ENCODE measurements around the gene PLXNA1.

Gene PLXNA1

GRCh38 chr3:126954141-126954842 is 28.6 kb upstream of the PLXNA1 start:
- no peak for DNase-seq

GRCh38 chr3:126955004-126955790 is 27.7 kb upstream of the PLXNA1 start:
- DNase-seq: no peak

DNA sequence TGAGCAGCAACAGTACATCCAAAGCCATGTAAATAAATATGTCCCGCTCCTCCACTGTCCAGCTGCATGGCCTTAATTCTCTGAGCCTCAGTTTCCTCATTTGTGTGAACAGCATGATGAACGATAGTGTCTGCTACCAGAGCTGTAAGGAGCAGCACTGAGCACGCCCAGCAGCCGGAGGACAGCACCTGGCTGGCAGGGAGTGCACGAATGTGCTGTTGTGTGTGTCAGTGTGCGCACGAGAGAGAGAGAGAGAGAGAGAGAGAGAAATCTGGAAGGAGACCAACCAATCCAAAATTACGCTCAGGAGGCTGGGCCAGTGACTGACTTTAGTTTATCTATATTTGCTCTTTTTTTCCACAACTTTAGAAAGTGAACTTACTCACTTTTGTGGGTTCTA is 26.6 kb upstream of the PLXNA1 start:
- no peak for DNase-seq

DNA sequence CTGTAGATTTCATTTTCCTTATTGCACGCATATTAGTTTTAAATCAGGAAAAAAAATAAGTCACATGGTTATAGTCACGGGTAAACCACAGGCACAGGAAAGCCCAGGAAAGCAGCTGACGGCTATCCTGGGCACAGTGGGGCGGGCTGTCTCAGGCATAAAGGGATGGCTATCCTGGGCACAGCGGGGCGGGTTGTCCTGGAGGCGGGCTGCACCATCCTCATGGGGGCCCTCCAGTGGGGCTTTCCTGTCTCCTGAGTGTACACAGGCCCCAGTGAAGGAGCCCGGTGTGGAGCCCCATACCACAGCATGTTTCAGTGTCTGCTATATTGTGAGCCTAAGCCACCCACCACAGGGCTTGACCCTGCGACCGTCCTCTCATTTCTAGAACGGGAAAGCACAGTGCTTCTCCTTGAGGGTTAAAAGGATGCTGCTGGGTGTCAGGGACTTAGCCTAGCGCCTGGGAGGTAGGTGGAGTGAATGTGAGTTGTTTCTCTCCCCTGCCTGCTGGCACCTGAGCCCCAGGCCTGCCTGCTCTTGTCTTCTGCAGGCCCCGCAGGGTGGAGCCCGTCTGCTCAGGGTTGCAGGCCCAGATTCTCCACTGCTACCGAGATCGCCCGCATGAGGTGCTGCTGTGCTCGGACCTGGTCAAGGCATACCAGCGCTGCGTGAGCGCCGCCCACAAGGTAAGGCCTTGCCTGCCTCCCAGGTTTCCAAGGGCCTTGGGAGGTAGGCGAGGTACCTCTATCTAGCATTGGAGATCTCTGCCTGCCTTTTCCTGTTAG is 25.9 kb upstream of the PLXNA1 start:
- DNase-seq: no peak

GRCh38 chr3:126957776-126958637 is 24.9 kb upstream of the PLXNA1 start:
- DNase-seq: no peak

- DNase-seq: no peak
These were observed 24.3 kb upstream of the PLXNA1 start for GRCh38 chr3:126958638-126959085.

DNA sequence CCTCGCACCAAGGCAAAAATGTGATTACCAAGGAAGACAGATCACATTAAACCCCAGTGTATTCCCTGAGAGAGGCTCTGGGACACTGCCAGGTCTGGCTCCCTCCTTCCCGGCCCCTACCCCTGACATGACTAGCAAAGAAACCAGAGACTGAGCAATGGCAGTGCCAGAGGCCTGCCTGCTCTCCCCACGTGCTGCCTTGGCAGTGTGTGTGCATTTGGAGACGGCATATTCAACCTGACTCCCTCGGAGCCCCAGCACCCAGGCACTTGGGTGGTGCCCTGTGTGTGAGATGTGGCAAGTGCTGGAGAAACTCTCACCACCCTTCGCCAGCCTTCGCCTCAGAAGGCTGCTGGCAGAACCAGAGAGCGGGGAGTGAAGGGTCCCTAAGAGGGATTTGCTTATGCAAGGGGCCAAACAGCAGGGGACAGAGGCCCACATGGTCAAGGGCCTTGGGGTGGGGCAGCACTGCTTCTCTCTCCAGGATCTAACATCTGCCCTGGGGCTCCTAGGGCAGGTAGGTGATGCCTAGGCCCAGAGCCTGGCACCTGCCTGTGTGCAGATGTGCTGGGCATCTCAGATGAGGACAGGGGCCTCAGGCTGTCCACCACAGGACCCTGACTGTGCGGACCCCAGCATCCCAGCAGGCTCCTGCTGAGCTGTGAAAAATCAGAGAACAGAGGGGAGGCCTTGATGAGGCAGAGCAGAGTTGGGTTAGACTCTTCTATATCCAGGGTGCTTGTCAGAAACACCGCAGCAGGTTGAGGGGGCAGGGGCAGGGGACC is 23.6 kb upstream of the PLXNA1 start:
- no peak for DNase-seq

DNA sequence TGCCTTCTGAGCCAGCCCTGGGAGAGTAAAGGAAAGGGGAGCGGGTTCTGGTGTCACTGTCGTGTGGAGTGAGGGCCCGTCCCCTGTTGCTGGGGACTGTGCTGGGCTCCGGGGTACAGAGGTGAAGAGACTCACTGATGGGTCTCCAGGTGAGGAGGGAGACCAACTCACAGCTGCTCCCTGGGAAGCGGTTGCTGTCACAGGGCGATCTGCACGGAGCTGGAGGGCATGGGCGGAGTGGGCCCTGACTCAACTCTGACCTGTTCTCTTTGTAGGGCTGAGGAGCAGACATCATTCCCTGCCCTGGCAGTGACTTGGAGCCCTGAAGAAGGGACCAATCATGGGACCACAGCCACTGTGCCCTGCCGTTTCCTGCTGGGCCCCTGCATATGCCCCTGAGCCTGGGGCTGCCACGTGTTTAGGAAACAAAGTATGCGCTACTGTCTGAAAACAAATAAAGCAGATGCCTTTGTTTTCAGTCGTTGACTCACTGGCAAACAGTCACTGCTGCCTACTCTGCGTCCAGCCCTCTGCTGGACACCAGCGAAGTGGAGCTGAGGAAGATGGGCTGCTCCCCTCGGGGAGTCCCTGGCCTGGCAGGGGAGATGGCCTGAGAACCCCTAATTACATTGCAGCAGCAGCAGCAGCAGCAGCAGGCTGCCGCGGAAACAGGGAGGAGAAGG is 22.9 kb upstream of the PLXNA1 start:
- DNase-seq: no peak

- DNase-seq: no peak
These were observed 22.3 kb upstream of the PLXNA1 start for GRCh38 chr3:126960604-126960995.

- DNase-seq: no peak
These were observed 21.6 kb upstream of the PLXNA1 start for GRCh38 chr3:126961191-126961790.

- DNase-seq: no peak
These were observed 21.0 kb upstream of the PLXNA1 start for GRCh38 chr3:126961791-126962461.

GRCh38 chr3:126962756-126963155 is 20.2 kb upstream of the PLXNA1 start:
- no peak for DNase-seq

DNA sequence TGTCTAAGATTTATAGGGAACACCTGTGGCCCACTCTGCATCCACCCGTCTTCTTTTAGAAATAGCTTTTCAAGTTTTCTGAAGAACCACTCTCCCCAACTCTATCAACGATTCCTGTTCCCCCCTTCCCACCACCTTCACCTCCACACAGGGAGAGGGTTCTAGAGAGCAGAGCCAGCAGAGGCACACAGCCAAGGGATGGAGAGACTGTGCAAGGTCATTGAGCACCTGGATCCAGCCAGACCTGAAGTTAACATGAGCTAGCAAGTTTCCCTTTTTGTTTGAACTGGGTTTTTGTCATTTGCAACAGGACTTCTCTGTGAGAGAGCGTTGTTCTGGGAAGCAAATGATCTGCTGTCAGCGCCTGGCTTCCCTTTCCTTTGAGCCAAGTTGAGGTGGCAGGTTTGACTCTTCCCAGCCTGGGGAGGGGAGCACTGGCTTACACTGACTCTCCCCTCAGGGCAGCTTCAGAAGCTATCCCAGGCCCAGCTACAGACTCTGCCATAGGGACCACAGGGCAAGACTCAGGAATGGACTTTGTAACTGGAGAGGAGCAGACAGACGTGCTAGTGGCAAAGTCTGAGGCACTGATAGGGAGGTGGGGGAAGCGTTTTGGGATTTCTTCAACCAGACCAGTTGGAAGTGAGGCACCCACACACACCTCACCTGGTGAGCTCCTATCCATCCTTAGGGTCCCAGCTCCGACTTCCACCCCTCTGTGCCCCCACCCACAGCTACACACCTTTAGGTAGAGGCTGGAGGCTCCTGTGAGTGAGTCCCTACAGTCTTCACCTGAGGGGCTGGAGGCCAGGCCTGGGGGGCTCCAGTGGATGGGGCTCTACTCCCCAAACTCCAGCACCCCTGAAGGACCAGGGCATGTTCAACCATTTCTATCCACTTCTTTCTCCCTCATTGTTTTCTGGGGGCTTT is 19.4 kb upstream of the PLXNA1 start:
- no peak for DNase-seq

DNA sequence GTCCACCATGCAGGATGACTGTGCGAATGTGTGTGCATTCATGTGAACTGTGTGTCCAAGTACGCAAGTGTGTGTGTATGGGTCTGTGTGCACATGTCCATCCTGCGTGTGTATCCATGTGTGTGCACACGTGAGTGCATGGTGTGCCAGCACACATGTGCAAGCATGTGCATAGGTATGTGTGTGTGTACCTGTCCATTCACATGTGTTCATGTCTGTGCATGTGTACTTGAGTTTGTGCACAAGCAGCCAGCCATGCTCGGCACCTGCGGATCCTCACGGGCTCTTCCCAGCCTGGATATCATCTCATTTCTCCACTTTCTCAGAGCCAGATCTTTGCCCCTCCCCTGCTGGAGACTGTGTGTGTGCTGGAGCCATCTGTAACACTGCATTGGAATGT is 18.7 kb upstream of the PLXNA1 start:
- DNase-seq: no peak

- no peak for DNase-seq
These were observed 18.0 kb upstream of the PLXNA1 start for GRCh38 chr3:126964950-126965349.

DNA sequence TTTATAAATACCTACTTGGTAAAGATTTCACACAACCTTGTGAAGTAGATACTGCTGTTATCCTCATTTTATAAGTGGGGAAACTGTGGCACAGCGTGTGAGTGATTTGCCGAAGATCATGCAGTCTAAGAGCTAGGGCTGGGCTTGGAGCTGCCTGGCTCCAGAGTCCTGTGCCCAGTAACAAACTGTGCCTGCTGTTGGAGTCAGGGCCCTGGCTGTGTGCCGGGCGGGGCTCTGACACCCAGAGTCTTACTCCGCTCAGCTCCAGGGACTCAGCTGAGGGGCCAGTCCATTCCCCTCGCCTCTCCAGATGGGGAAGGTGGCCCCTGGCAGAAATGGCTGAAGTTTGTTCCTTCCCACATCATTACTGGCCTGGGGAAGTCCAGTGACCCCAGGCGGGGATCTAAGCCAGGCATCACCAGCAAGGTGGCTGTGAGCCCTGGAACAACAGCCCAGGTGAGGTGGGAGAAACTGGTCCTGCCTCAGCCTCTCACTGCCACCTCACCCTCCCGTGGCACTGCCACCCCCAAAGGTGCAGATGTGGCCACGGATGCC is 17.3 kb upstream of the PLXNA1 start:
- DNase-seq: no peak

GRCh38 chr3:126967386-126967785 is 15.5 kb upstream of the PLXNA1 start:
- DNase-seq: no peak

Measured in SW 1271 (cell line).